Fibroblast of mammary gland (primary cell): ENCODE data around the gene PLA2G4E.

ENCODE experiments used
- DNase-seq: peaks from one replicate; pipeline ENCODE4 v3.0.0-alpha.2; 2010; ENCODE audit warnings: low read depth
- H3K4me3 ChIP-seq: 2 replicates; pipeline ENCODE4 v1.5.1; 2011; ENCODE audit warnings: low read depth, mild to moderate bottlenecking, low read length, moderate library complexity; ENCODE audit not compliant: control insufficient read depth
- CTCF ChIP-seq: conservative IDR thresholded peaks from 2 replicates; pipeline ENCODE4 v1.5.1; 2011; ENCODE audit warnings: low read depth, low read length, inconsistent platforms; ENCODE audit not compliant: control insufficient read depth, insufficient read depth

Gene PLA2G4E

GRCh38 chr15:42065468-42065867 lies 44.6 kb upstream of the PLA2G4E start:
- DNase-seq = no peak
- TF ChIP-seq CTCF = no peak
- no peak overlapping the region for H3K4me3 ChIP-seq

GRCh38 chr15:42065033-42065432 lies 44.2 kb upstream of the PLA2G4E start:
- no peak overlapping the region for H3K4me3 ChIP-seq
- no peak for DNase-seq
- TF ChIP-seq CTCF = no peak

GRCh38 chr15:42064271-42064670 lies 43.4 kb upstream of the PLA2G4E start:
- no peak for TF ChIP-seq CTCF
- no peak for DNase-seq
- no peak overlapping the region for H3K4me3 ChIP-seq

GRCh38 chr15:42063122-42063848 lies 42.4 kb upstream of the PLA2G4E start:
- no peak for DNase-seq
- H3K4me3 ChIP-seq = no peak overlapping the region
- no peak for TF ChIP-seq CTCF

GRCh38 chr15:42062284-42062806 lies 41.5 kb upstream of the PLA2G4E start:
- no peak for DNase-seq
- TF ChIP-seq CTCF = no peak
- H3K4me3 ChIP-seq = no peak overlapping the region

- no peak overlapping the region for H3K4me3 ChIP-seq
- no peak for TF ChIP-seq CTCF
- DNase-seq = no peak
These were observed 40.0 kb upstream of the PLA2G4E start for GRCh38 chr15:42060797-42061196.
